GM12865 (cell line): ENCODE data around the gene KCNK7.

Experiments used
- DNase-seq: peaks from one replicate; pipeline ENCODE4 v3.0.0; 2010; ENCODE audit warnings: low read depth
- H3K4me3 ChIP-seq: 2 replicates; pipeline ENCODE4 v1.5.1; 2011; ENCODE audit warnings: mild to moderate bottlenecking, low read depth, low read length, control low read depth
- TF ChIP-seq, protein P1 (sequence below): IDR thresholded peaks from 2 replicates; pipeline ENCODE4 v1.5.1; 2011; ENCODE audit warnings: low read length, control low read depth, low read depth, inconsistent platforms; ENCODE audit not compliant: insufficient read depth; ENCODE audit errors: missing control alignments

KCNK7 gene

DNA sequence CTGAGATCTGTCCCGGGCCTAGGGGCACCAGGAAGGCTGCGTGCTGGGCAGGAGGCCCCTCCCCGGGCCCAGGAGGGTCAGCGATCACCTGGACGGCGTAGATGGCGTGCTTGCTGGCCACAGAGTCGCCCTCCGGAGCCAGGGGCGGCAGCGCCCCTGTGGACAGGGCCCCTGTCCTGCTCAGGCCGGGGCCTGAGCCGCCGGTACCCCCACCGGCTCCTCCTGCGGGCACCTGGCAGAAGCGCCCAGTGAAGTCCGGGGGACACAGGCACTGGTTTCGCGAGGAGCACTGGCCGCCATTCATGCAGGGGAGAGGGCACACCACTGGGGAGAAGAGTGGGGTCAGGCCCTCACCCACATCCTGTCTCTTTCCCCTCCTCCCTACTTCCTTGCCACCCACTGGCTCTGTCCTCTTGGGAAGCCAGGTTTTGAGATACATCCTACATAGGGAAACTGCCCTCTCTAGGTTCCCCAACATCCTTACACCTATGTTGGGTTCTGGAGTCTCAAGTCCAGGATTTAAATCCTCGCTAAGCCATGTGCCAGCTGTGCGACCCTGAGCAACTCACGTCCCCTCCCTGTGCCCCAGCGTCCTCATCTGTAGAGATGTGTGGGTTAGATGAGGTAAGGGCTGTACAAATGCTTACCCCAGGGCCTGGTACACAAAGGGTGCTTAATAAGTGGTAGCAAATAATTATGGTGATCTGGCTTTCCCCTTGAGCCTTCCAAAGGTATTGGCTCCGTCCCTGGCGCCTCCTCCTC is 41.4 kb downstream of the KCNK7 start:
- DNase-seq, result no peak
- TF ChIP-seq, protein P1, sequence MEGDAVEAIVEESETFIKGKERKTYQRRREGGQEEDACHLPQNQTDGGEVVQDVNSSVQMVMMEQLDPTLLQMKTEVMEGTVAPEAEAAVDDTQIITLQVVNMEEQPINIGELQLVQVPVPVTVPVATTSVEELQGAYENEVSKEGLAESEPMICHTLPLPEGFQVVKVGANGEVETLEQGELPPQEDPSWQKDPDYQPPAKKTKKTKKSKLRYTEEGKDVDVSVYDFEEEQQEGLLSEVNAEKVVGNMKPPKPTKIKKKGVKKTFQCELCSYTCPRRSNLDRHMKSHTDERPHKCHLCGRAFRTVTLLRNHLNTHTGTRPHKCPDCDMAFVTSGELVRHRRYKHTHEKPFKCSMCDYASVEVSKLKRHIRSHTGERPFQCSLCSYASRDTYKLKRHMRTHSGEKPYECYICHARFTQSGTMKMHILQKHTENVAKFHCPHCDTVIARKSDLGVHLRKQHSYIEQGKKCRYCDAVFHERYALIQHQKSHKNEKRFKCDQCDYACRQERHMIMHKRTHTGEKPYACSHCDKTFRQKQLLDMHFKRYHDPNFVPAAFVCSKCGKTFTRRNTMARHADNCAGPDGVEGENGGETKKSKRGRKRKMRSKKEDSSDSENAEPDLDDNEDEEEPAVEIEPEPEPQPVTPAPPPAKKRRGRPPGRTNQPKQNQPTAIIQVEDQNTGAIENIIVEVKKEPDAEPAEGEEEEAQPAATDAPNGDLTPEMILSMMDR, result no peak
- H3K4me3 ChIP-seq, result no peak overlapping the region

DNA sequence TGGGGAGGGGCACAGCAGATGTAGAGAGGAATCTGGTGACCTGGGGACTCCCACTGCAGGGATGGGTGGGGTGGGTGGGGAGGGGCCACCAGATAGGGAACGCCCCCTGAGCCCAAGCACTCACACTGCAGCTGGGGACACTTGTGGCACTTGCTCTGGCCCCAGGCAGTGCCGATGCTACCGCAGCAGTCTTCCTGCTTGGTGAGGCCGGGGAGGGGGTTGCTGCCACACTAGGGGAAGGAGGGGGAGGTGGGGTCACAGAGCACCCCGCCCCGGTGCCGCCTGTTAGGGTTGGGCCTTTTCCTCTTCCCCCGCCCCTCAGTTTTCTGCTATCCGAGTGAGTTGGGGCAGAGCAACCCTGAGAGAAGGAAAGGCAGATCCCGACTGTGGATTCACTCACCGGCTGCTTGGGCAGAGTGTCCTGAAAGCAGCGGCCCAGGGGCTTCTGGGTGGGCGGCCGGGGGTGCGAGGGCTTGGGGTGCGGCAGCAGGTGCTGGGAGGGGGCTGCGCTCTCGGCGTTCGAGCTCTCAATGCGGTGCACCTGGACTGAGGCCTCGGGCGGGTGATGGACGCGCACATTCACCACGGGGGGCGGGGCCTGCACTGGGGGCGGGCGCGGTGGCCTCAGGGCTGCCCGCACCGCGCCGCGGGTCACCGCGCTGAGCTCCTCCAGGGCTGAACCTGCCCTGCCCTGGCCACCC is 42.1 kb downstream of the KCNK7 start:
- TF ChIP-seq, protein P1, result no peak
- no peak overlapping the region for H3K4me3 ChIP-seq
- DNase-seq, result peak; percentile 50

DNA sequence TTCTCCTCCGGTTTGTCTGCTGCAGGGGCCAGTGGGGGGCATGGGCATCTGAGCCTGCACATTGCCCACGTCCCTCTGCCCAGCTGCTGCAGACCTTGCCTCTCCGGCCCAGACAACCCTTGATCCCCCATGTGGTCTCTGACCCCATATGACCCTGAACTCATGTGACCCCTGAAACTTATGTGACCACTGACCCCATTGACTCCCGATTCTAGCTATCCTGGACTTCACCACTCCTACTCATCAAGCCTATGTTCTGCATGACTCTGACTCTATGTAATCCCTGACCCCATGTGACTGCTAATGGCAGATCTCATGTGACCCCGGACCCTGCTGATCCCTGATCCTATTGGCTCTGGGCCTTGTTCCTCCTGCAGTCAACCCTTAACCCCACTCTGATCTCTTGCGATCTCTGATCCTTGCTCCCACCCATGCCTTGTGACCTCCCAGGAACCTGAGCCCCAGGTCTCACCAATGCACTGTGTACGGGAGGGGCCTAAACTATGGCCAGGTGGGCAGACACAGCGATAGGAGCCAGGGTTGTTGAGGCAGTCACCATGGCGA is 43.1 kb downstream of the KCNK7 start:
- TF ChIP-seq, protein P1, result no peak
- no peak for DNase-seq
- H3K4me3 ChIP-seq, result no peak overlapping the region

DNA sequence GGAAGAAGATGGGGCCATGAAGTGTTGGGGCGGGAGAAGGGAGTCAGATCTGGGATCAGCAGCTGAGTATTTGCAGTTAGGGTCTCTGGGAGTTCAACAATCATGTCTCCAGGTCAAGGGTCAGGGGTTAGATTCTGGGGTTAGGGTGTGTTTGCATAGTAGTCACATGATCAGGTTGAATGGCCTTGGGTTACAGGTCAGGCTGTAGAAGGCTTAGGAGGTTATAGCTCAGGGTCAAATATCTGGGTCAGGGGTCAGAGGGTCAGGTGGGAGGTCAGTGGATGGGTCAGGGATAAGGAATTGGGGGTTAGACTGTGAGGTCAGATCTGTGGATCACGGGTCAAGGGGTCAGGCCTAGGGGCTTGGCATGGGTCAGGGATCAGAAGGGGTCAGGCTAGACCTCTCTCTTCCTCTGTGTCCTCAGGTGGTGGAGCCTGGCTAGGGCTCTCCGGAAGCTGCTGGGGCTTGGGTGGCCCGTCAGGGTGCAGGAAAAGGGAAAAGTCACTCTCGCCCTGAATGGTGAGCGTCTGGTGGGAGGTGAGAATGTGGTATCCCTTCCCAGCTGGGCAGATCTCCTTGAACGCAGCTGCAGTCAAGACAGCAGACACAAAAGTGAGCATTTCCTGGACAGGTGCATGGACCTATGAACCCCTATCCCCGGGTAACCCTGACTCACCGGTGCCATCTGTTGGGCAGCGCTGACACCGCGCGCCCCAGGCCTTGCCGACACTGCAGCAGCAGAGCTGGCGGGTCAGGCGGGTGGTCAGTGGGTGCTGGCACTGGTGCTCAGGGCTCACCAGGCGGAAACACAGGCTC is 43.8 kb downstream of the KCNK7 start:
- TF ChIP-seq, protein P1, result peak; percentile 72
- DNase-seq, result peak; percentile 84
- no peak overlapping the region for H3K4me3 ChIP-seq

DNA sequence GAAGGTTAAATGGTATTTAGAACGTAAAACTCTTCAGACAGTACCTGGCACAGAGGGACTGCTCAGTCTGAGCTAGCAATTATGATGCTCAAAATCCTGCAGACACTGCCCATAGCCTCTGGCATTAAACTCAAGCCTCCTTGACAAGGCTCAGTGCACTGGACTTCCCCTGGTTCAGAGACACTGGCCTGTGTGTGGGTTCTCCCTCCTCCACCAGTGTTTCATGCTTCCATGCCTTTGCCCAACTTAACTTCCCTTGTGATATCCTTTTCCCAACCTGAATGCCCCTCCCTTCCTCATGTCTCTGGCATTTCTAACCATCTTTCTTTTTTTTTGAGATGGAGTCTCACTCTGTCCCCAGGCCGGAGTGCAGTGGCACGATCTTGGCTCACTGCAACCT is 46.5 kb downstream of the KCNK7 start:
- no peak for DNase-seq
- H3K4me3 ChIP-seq, result no peak overlapping the region
- TF ChIP-seq, protein P1, result no peak

DNA sequence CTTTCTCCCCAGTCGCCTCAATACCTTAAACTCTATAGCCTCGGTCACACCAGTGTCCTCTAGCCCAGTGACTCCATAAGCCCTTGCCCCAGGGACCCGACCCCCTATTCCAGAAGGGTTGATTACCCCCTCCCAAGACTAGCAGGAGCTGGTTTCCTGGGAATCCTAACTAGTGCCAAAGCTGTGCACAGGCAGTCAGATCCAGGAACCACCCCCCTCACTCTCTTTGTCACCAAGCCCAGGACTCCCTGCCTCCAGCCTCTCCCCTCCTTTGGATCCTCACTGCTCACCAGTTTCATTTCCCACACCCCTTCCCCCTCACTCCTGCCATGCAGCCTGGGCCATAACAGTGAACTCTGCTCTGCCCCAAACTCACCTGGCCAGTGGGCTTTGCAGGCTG is 47.2 kb downstream of the KCNK7 start:
- DNase-seq, result no peak
- no peak overlapping the region for H3K4me3 ChIP-seq

More for the DNA sequence above, 47.2 kb downstream of the KCNK7 start:
- TF ChIP-seq, protein P1, result no peak
